Fibroblast of gingiva (primary cell): ENCODE results near the gene CTNNA1.
A peak's percentile ranks its signal among the peaks of the same experiment; 100 is the strongest.
"Not testable (repeated sequence)": the region's sequence is repeated elsewhere in the genome, so short reads cannot be mapped to it uniquely, and the experiment has no call there.

Source experiments
- DNase-seq: peaks from one replicate; pipeline ENCODE4 v3.0.0-alpha.2; 2011; ENCODE audit warnings: low read depth

The CTNNA1 gene, protein sequence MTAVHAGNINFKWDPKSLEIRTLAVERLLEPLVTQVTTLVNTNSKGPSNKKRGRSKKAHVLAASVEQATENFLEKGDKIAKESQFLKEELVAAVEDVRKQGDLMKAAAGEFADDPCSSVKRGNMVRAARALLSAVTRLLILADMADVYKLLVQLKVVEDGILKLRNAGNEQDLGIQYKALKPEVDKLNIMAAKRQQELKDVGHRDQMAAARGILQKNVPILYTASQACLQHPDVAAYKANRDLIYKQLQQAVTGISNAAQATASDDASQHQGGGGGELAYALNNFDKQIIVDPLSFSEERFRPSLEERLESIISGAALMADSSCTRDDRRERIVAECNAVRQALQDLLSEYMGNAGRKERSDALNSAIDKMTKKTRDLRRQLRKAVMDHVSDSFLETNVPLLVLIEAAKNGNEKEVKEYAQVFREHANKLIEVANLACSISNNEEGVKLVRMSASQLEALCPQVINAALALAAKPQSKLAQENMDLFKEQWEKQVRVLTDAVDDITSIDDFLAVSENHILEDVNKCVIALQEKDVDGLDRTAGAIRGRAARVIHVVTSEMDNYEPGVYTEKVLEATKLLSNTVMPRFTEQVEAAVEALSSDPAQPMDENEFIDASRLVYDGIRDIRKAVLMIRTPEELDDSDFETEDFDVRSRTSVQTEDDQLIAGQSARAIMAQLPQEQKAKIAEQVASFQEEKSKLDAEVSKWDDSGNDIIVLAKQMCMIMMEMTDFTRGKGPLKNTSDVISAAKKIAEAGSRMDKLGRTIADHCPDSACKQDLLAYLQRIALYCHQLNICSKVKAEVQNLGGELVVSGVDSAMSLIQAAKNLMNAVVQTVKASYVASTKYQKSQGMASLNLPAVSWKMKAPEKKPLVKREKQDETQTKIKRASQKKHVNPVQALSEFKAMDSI

DNA sequence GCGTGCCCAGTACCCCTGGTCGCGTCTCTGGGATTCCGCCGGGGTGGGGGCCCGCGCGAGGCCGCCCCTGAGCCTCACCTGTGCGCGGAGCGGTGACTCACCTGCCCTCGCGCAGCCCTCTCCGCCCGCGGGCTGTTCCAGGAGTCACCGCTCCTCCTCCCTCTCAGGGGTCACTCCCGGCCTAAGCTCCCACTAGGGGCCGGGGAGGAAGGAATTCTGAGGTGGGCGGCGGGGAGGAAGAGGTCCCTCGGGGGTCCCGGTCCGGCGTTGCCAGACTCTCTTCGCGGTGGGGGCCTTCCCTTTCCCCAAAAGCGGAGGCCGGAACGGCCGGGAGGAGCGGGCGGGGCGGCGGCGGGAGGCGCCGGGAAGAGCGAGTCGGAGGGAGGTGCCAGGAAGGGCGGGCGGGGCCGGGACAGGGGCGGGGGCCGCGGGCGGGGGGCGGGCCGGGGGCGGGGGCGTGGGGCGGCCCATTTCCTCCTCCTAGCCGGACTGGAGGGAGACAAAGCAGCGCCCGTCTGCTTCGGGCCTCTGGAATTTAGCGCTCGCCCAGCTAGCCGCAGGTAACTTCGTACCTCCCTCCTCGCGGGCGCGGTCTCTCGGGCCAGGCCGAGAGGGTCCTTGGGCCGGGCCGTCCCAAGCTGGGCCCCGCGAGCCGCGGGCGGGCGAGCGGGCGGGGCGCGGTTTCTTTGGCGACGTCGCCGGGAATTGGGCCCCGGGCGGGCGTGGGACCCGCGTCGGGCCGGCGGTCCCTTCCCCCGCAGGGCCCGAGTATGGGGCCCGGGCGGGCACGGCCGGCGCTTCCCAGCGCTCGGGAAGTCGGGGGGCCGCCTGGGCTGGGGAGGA lies at the start of gene CTNNA1:
CTNNA1 (plus strand) TSS at position 475 of the 843 bp plus-strand sequence. CDS start 28,500 bp downstream, outside the sequence.
- DNase-seq = peak; percentile 71

DNA sequence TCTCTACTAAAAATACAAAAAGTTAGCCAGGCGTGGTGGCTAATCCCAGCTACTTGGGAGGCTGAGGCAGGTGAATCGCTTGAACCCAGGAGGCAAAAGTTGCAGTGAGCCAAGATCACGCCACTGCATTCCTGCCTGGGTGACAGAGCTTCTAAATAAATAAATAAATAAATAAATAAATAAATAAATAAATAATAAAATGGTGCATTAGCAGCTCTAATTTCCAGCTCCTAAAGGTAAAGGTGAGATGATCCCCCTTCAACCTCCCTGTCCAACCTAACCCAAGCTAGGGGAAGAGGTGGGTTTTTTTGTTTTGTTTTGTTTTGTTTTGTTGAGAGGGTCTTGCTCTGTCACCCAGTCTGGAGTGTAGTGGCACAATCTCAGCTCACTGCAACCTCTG lies 49.4 kb upstream of the CTNNA1 start:
- DNase-seq = not testable (repeated sequence)

DNA sequence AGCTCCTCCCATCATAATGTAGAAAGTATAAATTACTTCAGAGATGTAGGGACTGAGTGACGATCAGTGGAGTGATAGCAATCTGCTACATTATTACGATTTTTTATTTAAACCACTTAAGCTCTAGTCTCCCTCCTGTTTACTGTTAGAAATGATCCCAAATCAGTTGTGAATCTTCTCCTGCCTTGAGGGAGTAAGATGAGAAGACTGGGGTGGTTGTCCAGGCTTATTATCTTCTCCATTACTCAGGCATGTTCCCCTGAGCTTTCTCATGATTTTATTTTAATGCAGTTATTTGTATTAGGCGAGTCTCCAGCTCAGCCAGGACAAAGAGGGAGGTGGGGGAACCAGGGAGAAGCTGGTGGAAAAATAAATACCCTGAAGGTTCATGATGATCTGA lies 48.2 kb upstream of the CTNNA1 start:
- no peak for DNase-seq

DNA sequence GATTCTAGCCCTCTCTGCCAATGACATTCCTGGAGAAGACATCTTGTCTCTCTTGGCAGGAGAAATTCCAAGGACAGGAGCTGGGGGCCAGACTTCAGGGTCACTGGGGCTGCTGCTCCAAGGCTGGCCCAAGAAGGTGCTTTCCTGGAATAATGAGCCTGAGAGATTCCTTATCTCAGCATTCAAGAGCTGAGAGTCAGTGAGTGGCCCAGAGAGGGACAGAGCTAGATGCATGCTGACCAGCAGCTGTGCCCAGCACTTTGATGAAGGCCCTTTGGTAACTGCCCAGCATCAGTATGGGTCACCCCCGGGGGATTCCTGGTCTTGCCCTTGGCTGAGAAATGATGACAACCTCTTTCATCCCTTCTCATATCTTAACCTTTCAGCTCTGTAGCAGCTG lies 47.7 kb upstream of the CTNNA1 start:
- no peak for DNase-seq

DNA sequence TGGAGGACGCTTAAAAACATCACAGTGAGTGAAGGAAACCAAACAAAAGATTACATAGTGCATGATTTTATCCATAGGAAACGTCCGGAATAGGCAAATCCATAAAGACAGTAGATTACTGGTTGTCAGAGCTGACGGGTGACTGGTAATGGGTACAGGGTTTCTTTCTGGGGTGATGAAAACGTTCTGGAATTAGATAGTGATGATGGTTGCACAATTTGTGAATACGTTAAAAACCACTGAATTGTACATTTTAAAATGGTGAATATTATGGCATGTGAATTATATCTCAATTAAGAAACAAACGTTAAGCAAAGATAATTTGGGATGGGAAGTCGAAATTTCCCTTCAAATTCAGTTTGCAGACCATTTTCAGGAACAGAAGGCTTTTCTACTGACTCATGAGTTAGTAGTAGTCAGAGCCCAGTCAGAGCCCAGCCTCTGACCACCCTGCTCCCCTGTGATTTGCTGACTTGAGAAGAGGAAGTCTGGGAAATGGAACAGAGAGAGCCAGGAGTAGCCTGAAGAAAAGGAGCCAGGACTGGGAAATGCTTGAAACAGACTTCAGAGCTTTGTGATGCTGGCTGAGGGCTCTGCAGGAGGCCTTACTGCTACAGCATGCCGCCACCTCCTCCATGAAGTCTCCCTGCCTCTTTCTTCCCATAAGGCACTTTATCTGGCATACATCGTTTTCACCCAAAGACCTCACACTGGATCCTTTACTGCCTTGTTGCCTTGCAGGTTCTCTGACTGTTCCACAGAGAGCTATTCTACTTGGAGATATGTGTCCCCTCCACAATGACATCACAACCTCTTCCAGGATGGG lies 46.4 kb upstream of the CTNNA1 start:
- DNase-seq = peak; percentile 61

DNA sequence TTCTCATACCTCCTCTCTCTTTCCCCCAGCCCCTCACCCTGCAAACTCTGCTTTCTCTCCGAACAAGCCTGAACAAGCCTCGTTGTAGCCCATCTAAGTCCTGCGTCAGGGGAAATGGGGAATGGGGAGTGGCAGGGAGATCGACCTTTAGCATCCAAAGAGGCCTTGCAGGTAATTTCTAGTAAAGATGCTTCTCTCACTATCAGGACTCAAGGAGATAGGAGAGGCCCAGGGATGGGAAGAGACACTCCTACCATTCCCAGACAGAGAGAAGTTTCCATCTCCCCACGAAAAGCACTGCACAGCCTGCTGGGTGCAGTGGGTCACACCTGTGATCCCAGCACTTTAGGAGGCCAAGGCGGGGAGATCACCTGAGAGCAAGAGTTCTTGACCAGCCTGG lies 44.4 kb upstream of the CTNNA1 start:
- no peak for DNase-seq

DNA sequence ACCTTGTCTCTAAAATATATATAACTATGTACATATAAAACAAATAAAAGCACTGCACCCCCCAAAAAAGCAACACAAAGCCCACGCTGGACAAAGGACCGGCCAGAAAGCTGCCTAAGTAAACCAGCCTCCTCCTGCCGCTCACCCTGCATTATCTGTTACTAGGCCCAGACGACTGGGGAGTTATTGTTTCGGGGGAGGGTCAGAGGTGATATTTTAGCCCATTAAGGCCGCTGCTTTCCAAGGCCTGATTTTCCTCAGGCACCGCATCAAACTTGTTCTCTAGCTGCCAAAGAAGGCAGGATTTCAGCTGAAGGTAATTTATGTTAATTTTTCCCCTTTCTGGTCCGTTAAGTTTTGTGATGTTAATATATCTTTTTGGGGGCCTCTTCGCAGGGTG lies 44.0 kb upstream of the CTNNA1 start:
- no peak for DNase-seq

DNA sequence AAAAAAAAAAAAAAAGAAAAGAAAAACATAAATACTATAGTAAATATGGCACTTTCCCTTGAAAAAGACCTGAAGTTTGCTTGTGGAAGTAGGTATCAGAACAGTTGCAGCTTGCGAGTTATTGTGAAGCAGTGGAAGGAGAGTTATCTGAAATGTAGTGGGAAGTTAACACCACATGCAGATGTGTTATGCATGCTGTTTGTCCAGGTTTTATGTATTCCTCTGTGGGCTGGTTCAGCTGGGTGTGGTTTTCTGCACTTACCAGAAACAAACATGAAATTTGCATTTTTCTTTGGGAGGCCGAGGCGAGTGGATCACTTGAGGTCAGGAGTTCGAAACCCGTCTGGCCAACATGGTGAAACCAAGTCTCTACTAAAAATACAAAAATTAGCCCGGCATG lies 42.1 kb upstream of the CTNNA1 start:
- DNase-seq = no peak

DNA sequence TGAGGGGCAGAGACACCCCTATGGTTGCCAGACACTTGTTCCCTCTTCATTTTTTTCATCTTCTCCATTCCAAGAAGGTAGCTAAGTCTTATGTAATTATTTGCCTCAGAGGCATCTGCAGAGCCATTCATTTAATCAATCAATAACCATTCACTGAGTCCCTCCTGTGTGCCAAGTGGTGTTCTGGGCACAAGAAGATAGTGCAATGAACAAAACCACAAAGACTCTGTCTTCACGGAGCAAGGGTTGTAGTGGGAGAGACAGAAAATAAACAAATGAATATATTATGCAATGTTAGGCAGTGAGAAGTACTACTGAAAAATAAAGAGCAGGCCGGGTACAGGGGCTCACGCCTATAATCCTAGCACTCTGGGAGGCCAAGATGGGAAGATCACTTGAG lies 41.4 kb upstream of the CTNNA1 start:
- DNase-seq = peak; percentile 34

DNA sequence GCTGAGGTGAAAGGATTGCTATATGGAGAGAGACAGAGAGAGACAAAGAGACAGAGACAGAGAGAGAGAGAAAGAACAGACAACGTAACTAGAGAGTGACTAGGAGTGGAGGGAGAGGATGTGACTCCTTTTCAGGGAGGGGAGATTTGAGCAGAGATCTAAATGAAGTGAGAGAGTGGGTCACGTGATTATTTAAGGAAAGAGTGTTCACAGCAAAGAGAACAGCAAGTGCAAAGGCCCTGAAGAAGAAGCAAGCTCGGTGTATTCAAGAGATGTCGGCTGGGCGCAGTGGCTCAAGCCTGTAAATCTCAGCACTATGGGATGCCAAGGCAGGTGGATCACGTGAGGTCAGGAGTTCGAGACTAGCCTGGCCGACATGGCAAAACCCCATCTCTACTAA lies 40.9 kb upstream of the CTNNA1 start:
- no peak for DNase-seq

DNA sequence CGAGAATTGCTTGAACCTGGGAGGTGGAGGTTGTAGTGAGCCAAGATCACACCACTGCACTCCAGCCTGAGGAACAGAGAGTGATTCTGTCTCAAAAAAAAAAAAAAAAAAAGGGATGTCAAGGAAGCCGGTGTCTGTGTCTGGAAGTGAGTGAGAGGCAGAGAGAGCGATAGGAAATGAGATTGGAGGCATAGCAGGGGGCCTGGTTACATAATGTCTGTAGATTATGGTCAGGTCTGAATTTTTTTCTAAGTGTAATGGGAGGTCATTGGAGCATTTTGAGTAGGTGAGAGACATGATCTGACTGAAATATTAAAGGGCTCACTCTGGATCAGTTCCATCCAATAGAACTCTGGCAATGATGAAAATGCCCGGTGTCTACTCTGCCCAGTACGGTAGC lies 40.4 kb upstream of the CTNNA1 start:
- DNase-seq = no peak

DNA sequence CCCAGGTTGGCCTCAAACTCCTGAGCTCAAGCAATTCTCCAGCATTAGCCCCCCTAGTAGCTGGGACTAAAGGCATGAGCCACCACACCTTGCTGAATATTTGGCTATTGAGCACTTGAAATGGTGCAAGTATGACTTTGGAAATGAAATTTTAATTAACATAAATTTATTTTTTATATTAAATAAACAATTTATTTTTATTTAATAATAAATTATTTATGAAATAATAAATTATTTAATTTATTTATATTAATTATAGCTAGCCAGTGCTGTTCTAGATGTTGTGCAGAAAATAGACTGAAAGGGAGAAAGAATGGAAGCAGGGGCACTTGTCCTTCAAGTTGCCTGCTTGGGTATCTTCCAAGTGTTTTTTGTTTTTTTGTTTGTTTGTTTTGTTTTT lies 40.0 kb upstream of the CTNNA1 start:
- no peak for DNase-seq

DNA sequence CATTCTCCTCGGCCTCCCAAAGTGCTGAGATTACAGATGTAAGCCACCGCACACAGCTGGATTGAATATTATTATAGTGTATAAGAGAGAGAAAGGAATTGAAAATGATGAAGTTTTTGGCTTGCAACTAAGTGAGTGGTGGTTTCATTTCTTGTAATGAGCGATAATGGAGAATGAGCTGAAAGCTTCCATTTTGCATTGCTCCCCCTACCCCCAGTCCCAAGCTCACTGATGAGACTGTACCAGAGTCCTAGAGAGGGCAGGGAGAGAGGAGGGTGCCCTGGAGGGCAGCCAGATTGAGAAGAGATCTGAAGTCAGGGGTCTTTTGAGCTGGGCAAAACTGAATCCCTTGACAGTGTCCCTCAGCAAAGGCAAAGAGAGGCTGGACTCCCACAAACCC lies 38.5 kb upstream of the CTNNA1 start:
- DNase-seq = no peak

DNA sequence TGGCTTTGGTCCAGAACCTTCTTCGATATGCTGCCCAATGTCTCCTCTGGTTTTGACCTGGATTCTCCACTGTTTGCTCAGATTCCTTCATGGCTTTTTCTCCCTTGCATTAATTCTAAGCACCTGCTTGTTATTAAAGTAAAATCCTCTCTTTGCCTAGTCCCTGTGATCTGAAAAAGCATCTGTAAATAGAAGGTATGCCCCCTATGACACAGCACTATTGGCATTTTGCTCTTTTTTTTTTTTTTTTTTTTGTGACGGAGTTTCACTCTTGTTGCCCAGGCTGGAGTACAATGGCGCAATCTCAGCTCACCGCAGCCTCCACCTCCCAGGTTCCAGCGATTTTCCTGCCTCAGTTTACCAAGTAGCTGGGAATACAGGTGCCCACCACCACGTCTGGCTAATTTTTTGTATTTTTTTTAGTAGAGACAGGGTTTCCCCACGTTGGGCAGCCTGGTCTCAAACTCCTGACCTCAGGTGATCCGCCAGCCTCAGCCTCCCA lies 37.2 kb upstream of the CTNNA1 start:
- DNase-seq = not testable (repeated sequence)

DNA sequence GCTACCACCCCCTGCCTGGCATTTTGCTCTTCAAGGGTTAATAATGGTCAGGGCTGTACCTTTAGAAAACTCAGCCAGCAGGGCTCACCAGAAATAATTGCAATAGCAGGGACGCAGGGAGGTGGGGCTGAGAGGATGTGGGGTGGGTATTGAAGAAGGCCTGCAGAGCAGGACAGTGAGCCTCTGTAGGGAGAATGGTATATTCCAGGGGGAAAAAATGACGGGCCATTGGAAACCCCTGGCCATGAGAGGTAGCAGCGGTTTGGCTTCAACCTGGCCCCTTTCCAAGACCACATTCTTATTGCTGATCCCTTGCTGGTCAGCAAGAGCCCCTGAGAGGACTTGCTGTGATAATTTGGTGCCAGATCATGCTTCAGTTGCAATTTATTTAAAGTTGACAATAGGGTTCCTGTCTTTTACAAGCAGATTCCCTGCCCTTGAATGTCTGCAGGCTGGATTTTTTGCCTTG lies 36.7 kb upstream of the CTNNA1 start:
- DNase-seq = no peak

DNA sequence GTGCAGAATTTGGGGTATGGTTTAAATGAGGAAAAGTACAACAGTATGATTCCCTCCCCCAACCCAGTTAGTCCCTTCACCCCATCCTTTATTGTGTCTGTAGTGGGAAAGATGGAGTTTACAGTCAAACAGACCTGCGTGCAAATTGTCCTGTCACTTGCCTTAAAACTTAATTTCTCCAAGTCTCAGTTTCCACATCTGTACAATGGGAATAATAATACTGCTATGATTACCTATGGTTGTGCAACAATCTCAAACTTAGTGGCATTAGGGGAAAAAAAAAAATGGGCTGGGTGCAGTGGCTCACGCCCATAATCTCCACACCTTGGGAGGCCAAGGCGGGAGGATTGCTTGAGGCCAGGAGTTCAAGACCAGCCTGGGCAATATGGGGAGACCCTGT lies 35.8 kb upstream of the CTNNA1 start:
- no peak for DNase-seq

DNA sequence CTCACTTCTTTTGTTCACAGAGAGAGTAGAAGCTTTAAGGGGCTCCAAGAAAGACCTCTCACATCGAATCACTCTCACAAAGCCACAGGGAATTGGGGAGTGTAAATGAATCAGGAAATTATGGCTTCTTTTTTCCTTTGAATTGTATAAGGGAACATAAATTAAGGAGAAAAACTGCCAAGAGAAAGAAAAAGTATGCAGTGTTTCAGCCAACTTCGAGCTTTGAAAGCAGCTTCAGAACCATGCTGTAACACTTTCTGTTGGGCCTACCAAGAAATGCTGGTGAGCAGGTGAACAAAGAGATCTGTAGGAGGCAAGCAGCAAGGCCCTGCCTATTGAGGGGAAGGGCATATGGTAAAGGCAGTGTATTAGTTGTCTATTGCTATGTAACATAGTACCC lies 33.4 kb upstream of the CTNNA1 start:
- DNase-seq = no peak

DNA sequence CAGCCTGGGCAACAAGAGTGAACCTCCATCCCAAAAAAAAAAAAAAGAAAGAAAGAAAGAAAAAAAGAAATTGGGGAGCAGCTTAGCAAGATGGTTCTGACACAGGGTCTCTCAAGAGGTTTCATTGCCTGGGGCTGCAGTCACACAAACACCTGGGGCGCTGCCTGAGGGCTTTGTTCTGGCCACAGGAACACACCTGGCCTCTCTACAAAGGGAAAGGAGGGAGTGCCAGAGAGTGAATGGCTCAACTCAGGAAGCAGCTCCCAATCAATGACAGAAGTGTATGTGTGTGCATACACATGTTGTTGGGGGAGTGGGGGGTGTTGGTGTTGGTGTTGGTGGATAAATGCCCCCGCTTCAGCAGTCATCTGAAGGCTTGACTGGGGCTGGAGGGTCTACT lies 32.4 kb upstream of the CTNNA1 start:
- no peak for DNase-seq

DNA sequence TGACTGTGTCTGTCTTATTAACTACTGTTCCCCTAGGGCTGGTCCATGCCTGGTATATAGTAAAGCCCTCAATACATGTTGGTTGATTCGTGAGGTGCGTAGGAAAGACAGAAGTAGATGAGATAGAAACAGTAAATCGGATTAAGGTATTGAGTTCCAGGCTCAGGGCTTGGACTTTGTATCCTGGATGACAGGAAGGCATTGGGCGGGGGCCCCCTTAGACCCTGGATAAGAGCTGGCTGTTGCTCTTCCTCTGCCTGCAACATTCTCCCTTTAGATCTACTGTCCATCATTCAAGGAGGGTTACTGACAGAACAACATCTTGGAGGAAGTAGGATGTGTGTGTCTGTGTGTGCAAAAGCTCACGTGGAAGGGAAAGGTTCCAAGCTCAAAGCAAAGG lies 31.2 kb upstream of the CTNNA1 start:
- DNase-seq = no peak

DNA sequence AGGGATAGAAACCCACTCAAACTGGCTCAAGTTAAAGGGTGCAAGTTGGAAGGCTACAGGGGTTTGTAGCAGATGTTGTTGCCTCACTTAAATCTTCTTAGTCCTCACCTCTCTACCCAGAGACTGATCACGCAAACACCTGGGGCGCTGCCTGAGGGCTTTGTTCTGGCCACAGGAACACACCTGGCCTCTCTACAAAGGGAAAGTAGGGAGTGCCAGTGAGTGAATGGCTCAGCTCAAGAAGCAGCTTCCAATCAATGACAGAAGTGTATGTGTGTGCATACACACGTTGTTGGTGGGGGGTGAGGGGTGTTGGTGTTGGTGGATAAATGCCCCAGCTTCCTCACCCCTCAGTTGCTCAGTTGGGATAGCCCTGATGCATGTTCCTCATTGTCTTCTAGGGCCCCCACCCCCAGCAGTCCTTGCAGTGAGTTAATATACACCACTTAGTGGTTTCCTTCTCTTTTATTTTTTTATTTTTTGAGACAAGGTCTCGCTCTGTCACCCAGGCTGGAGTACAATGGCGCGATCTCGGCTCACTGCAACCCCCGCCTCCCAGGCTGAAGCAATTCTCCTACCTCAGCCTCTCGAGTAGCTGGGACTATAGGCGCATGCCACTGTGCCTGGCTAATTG lies 30.6 kb upstream of the CTNNA1 start:
- no peak for DNase-seq
